ENCODE data around the gene MAST2.
"Not testable (repeated sequence)": the region's sequence is repeated elsewhere in the genome, so short reads cannot be mapped to it uniquely, and the experiment has no call there.

MAST2 gene

DNA sequence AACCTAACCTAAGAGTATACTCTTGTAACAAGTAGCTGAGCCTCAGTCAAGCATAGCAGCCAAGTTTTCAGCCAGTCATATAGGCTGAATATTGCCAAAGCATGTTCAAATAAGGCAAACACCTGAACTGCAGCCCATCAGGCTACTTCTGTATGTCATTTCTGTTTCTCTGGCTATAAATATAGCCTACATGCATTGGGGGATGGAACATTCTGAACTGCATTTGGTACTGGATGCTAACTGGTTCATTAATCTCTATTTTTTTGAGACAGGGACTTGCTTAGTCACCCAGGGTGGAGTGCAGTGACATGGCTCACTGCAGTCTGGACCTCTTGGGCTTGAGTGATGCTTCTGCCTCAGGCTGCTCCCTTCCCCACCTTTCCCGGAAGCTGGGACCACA lies 37.3 kb downstream of the MAST2 start:
- no peaks in the 10 kb centered on the region for H3K27me3 ChIP-seq (ENCODE audit: low read depth, low read length)
- no peak overlapping the region for H3K27ac ChIP-seq (ENCODE audit: low read length)
- no peaks in the 10 kb centered on the region for H3K9me3 ChIP-seq (ENCODE audit: control insufficient read depth in 1 of 2, low read length in 2 of 2)
- no peaks in the 10 kb centered on the region for H3K36me3 ChIP-seq (ENCODE audit: control insufficient read depth in 1 of 2, insufficient read depth in 2 of 2, low read length in 2 of 2)
- H3K4me3 ChIP-seq (ENCODE audit: low read depth in 1 of 2, low read length in 2 of 2): no peak overlapping the region
- H3K4me1 ChIP-seq (ENCODE audit: control insufficient read depth in 1 of 2, insufficient read depth in 2 of 2, low read length in 2 of 2): peaks cover 0 to 12% of the 10 kb centered on the region in 2 donors

DNA sequence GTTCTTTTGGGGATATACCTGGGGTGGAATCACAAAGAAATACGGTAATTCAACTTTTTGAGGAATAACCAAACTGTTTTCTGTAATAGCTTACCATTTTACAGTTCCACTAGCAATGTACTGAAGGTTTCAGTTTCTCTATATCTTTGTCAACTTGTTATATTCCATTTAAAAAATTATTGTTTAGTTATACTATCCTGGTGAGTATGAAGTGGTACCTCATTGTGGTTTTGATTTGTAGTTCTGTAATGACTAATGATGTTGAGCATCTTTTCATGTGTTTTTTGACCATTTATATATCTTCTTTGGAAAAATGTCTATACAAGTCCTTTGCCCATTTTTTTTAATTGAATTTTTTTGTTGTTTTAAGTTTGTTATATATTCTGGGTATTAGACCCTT lies 39.4 kb downstream of the MAST2 start:
- Histone ChIP-seq H3K27me3 (ENCODE audit: low read depth, low read length) (no peaks in the 10 kb centered on the region), H3K27ac (ENCODE audit: low read length) (no peak overlapping the region), H3K4me3 (ENCODE audit: low read depth in 1 of 2, low read length in 2 of 2) (no peak overlapping the region), H3K4me1 (ENCODE audit: control insufficient read depth in 1 of 2, insufficient read depth in 2 of 2, low read length in 2 of 2) (peaks cover 0 to 12% of the 10 kb centered on the region in 2 donors), H3K9me3 (ENCODE audit: control insufficient read depth in 1 of 2, low read length in 2 of 2) (no peaks in the 10 kb centered on the region), H3K36me3 (ENCODE audit: control insufficient read depth in 1 of 2, insufficient read depth in 2 of 2, low read length in 2 of 2) (no peaks in the 10 kb centered on the region)

DNA sequence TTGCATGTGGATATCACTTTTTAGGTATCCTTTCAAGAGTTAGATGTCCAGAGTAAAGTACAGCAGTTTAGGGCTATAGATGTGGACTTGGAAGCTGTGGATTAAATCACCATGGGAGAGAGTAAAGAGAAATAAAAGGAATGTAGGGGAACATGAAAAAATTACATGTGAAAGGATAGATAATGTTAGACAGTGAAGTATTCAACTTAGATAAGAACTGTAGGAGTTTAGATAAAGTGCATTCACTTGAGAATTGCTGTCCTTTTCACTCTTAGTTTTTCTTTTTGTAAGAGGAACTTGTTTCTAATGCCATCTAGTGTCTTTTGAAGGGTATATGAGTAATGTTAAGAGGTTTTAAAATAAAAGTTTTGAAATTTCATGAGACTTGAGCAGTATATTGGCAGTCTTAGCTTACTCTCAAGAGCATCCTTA lies 40.1 kb downstream of the MAST2 start:
- Histone ChIP-seq H3K4me3 (ENCODE audit: low read depth in 1 of 2, low read length in 2 of 2) (no peak overlapping the region), H3K4me1 (ENCODE audit: control insufficient read depth in 1 of 2, insufficient read depth in 2 of 2, low read length in 2 of 2) (peaks cover 0 to 12% of the 10 kb centered on the region in 2 donors), H3K27me3 (ENCODE audit: low read depth, low read length) (no peaks in the 10 kb centered on the region), H3K36me3 (ENCODE audit: control insufficient read depth in 1 of 2, insufficient read depth in 2 of 2, low read length in 2 of 2) (no peaks in the 10 kb centered on the region), H3K9me3 (ENCODE audit: control insufficient read depth in 1 of 2, low read length in 2 of 2) (no peaks in the 10 kb centered on the region), H3K27ac (ENCODE audit: low read length) (no peak overlapping the region)

GRCh38 chr1:45844000-45844399 lies 40.6 kb downstream of the MAST2 start:
- H3K36me3 ChIP-seq (ENCODE audit: control insufficient read depth in 1 of 2, insufficient read depth in 2 of 2, low read length in 2 of 2); H3K27ac ChIP-seq (ENCODE audit: low read length); H3K9me3 ChIP-seq (ENCODE audit: control insufficient read depth in 1 of 2, low read length in 2 of 2); H3K27me3 ChIP-seq (ENCODE audit: low read depth, low read length); H3K4me3 ChIP-seq (ENCODE audit: low read depth in 1 of 2, low read length in 2 of 2): not testable (repeated sequence)
- H3K4me1 ChIP-seq (ENCODE audit: control insufficient read depth in 1 of 2, insufficient read depth in 2 of 2, low read length in 2 of 2): peaks cover 0 to 12% of the 10 kb centered on the region in 2 donors

DNA sequence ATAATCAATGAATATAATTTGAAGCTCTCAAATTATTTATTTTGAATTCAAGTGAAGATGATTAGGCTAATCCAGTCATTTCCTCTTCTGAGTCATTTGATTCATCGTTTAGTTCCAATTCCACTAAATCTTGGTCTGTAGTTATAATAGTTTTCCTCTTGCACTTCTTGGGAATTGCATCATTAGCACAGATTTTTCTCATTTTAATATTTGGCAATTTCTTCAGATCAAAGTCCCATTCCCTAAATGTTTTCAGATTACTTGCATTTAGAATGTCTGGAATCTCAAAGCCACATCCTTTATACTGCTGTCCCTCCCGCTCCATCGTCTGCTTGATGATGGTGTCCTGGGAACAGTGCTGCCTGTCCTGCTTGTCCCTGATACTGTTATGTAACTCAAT lies 43.5 kb downstream of the MAST2 start:
- no peaks in the 10 kb centered on the region for H3K27me3 ChIP-seq (ENCODE audit: low read depth, low read length)
- H3K4me3 ChIP-seq (ENCODE audit: low read depth in 1 of 2, low read length in 2 of 2): no peak overlapping the region
- H3K9me3 ChIP-seq (ENCODE audit: control insufficient read depth in 1 of 2, low read length in 2 of 2): no peaks in the 10 kb centered on the region
- H3K27ac ChIP-seq (ENCODE audit: low read length): no peak overlapping the region
- H3K4me1 ChIP-seq (ENCODE audit: control insufficient read depth in 1 of 2, insufficient read depth in 2 of 2, low read length in 2 of 2): peaks cover 0 to 3% of the 10 kb centered on the region in 2 donors
- H3K36me3 ChIP-seq (ENCODE audit: control insufficient read depth in 1 of 2, insufficient read depth in 2 of 2, low read length in 2 of 2): no peaks in the 10 kb centered on the region

- no peak overlapping the region for H3K4me3 ChIP-seq (ENCODE audit: low read depth in 1 of 2, low read length in 2 of 2)
- H3K27me3 ChIP-seq (ENCODE audit: low read depth, low read length): no peaks in the 10 kb centered on the region
- peaks cover 0 to 3% of the 10 kb centered on the region in 2 donors for H3K4me1 ChIP-seq (ENCODE audit: control insufficient read depth in 1 of 2, insufficient read depth in 2 of 2, low read length in 2 of 2)
- no peaks in the 10 kb centered on the region for H3K36me3 ChIP-seq (ENCODE audit: control insufficient read depth in 1 of 2, insufficient read depth in 2 of 2, low read length in 2 of 2)
- H3K27ac ChIP-seq (ENCODE audit: low read length): no peak overlapping the region
- no peaks in the 10 kb centered on the region for H3K9me3 ChIP-seq (ENCODE audit: control insufficient read depth in 1 of 2, low read length in 2 of 2)
Measured at GRCh38 chr1:45848097-45848496, 44.7 kb downstream of the MAST2 start.

- no peak overlapping the region for H3K27ac ChIP-seq (ENCODE audit: low read length)
- H3K36me3 ChIP-seq (ENCODE audit: control insufficient read depth in 1 of 2, insufficient read depth in 2 of 2, low read length in 2 of 2): no peaks in the 10 kb centered on the region
- H3K9me3 ChIP-seq (ENCODE audit: control insufficient read depth in 1 of 2, low read length in 2 of 2): no peaks in the 10 kb centered on the region
- H3K4me1 ChIP-seq (ENCODE audit: control insufficient read depth in 1 of 2, insufficient read depth in 2 of 2, low read length in 2 of 2): peaks cover 0 to under 1% of the 10 kb centered on the region in 2 donors
- no peaks in the 10 kb centered on the region for H3K27me3 ChIP-seq (ENCODE audit: low read depth, low read length)
- H3K4me3 ChIP-seq (ENCODE audit: low read depth in 1 of 2, low read length in 2 of 2): no peak overlapping the region
Measured at GRCh38 chr1:45848714-45849113, 45.3 kb downstream of the MAST2 start.

DNA sequence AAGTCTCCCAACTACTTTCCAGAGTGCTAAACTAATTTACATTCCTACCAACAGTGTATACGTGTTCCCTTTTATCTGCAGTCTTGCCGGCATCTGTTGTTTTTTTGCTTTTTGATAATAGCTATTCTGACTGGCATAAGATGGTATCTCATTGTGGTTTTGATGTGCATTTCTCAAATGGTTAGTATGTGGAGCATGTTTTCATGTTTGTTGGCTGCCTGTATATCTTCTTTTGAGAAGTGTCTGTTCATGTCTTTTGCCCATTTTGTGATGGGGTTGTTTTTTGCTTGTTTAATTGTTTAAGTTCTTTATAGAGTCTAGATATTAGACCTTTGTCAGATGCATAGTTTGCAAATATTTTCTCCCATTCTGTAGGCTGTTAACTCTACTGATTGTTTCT lies 46.6 kb downstream of the MAST2 start:
- Histone ChIP-seq H3K27me3 (ENCODE audit: low read depth, low read length) (no peaks in the 10 kb centered on the region), H3K4me1 (ENCODE audit: control insufficient read depth in 1 of 2, insufficient read depth in 2 of 2, low read length in 2 of 2) (no peaks in the 10 kb centered on the region), H3K4me3 (ENCODE audit: low read depth in 1 of 2, low read length in 2 of 2) (no peak overlapping the region), H3K36me3 (ENCODE audit: control insufficient read depth in 1 of 2, insufficient read depth in 2 of 2, low read length in 2 of 2) (no peaks in the 10 kb centered on the region), H3K9me3 (ENCODE audit: control insufficient read depth in 1 of 2, low read length in 2 of 2) (no peaks in the 10 kb centered on the region), H3K27ac (ENCODE audit: low read length) (no peak overlapping the region)

GRCh38 chr1:45854724-45855123 lies 51.3 kb downstream of the MAST2 start:
- H3K4me1 ChIP-seq (ENCODE audit: control insufficient read depth in 1 of 2, insufficient read depth in 2 of 2, low read length in 2 of 2): no peaks in the 10 kb centered on the region
- no peaks in the 10 kb centered on the region for H3K9me3 ChIP-seq (ENCODE audit: control insufficient read depth in 1 of 2, low read length in 2 of 2)
- H3K36me3 ChIP-seq (ENCODE audit: control insufficient read depth in 1 of 2, insufficient read depth in 2 of 2, low read length in 2 of 2): no peaks in the 10 kb centered on the region
- H3K27ac ChIP-seq (ENCODE audit: low read length): no peak overlapping the region
- H3K4me3 ChIP-seq (ENCODE audit: low read depth in 1 of 2, low read length in 2 of 2): no peak overlapping the region
- H3K27me3 ChIP-seq (ENCODE audit: low read depth, low read length): no peaks in the 10 kb centered on the region

DNA sequence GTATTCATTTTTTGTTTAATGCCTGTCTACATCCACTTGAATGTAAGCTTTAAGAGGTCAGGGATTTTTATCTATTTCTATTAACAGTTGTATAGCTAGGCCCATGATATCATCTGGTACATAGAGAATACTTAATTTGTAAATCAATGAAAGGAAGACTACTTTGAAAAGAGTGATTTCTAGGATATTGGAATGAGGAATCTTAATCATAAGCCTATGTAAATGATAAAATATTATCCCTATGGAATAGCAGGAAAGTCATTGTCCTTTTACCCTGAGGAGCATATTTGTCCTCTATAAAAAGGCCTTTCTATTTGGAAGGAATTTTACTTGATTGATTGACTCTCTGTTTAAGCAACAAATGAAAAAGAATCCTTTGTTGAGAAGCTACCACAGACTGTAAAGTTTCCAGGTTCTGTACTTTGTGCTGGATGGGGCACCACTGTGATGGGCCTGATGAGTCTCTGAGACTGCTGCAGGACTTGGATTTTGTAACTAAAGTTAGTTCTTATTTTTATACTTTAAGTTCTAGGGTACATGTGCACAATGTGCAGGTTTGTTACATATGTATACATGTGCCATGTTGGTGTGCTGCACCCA lies 53.8 kb downstream of the MAST2 start:
- Histone ChIP-seq H3K27ac (ENCODE audit: low read length) (no peak overlapping the region), H3K36me3 (ENCODE audit: control insufficient read depth in 1 of 2, insufficient read depth in 2 of 2, low read length in 2 of 2) (no peaks in the 10 kb centered on the region), H3K9me3 (ENCODE audit: control insufficient read depth in 1 of 2, low read length in 2 of 2) (no peaks in the 10 kb centered on the region), H3K4me3 (ENCODE audit: low read depth in 1 of 2, low read length in 2 of 2) (no peak overlapping the region), H3K4me1 (ENCODE audit: control insufficient read depth in 1 of 2, insufficient read depth in 2 of 2, low read length in 2 of 2) (no peaks in the 10 kb centered on the region), H3K27me3 (ENCODE audit: low read depth, low read length) (no peaks in the 10 kb centered on the region)

- not testable (repeated sequence) for H3K4me3 ChIP-seq (ENCODE audit: low read depth in 1 of 2, low read length in 2 of 2); H3K36me3 ChIP-seq (ENCODE audit: control insufficient read depth in 1 of 2, insufficient read depth in 2 of 2, low read length in 2 of 2); H3K27ac ChIP-seq (ENCODE audit: low read length); H3K9me3 ChIP-seq (ENCODE audit: control insufficient read depth in 1 of 2, low read length in 2 of 2); H3K27me3 ChIP-seq (ENCODE audit: low read depth, low read length); H3K4me1 ChIP-seq (ENCODE audit: control insufficient read depth in 1 of 2, insufficient read depth in 2 of 2, low read length in 2 of 2)
Measured at GRCh38 chr1:45857755-45858492, 54.5 kb downstream of the MAST2 start.

DNA sequence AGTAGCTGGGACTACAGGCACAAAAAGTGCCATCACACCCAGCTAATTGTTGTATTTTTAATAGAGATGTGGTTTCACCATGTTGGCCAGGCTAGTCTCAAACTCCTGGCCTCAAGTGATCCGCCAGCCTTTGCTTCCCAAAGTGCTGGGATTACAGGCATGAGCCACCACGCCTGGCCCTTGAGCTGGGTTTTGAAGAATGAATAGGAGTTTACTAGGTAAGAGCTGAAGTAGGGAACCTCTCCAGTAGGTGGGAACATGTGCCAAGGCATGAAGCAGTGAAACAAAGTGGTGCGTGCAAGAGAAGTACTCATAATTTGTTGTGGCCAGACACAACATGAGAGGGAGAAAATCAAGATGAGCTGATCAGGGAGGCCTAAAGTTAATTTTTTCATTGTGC lies 55.8 kb downstream of the MAST2 start:
- Histone ChIP-seq H3K4me1 (ENCODE audit: control insufficient read depth in 1 of 2, insufficient read depth in 2 of 2, low read length in 2 of 2) (peaks cover 0 to 6% of the 10 kb centered on the region in 2 donors), H3K27ac (ENCODE audit: low read length) (no peak overlapping the region), H3K9me3 (ENCODE audit: control insufficient read depth in 1 of 2, low read length in 2 of 2) (no peaks in the 10 kb centered on the region), H3K4me3 (ENCODE audit: low read depth in 1 of 2, low read length in 2 of 2) (no peak overlapping the region), H3K27me3 (ENCODE audit: low read depth, low read length) (no peaks in the 10 kb centered on the region), H3K36me3 (ENCODE audit: control insufficient read depth in 1 of 2, insufficient read depth in 2 of 2, low read length in 2 of 2) (no peaks in the 10 kb centered on the region)

Measured in muscle layer of duodenum (tissue), 2 donors.